HG03571 (cell line): ENCODE data around the gene BMP8B.
"Not testable (repeated sequence)": the region's sequence is repeated elsewhere in the genome, so short reads cannot be mapped to it uniquely, and the experiment has no call there.

Experiments used
- ATAC-seq: cut with Tn5 transposase; IDR thresholded peaks from one replicate; pipeline ENCODE4 v1.9.1; 2021; ENCODE audit not compliant: unreplicated experiment

BMP8B gene, protein sequence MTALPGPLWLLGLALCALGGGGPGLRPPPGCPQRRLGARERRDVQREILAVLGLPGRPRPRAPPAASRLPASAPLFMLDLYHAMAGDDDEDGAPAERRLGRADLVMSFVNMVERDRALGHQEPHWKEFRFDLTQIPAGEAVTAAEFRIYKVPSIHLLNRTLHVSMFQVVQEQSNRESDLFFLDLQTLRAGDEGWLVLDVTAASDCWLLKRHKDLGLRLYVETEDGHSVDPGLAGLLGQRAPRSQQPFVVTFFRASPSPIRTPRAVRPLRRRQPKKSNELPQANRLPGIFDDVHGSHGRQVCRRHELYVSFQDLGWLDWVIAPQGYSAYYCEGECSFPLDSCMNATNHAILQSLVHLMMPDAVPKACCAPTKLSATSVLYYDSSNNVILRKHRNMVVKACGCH

DNA sequence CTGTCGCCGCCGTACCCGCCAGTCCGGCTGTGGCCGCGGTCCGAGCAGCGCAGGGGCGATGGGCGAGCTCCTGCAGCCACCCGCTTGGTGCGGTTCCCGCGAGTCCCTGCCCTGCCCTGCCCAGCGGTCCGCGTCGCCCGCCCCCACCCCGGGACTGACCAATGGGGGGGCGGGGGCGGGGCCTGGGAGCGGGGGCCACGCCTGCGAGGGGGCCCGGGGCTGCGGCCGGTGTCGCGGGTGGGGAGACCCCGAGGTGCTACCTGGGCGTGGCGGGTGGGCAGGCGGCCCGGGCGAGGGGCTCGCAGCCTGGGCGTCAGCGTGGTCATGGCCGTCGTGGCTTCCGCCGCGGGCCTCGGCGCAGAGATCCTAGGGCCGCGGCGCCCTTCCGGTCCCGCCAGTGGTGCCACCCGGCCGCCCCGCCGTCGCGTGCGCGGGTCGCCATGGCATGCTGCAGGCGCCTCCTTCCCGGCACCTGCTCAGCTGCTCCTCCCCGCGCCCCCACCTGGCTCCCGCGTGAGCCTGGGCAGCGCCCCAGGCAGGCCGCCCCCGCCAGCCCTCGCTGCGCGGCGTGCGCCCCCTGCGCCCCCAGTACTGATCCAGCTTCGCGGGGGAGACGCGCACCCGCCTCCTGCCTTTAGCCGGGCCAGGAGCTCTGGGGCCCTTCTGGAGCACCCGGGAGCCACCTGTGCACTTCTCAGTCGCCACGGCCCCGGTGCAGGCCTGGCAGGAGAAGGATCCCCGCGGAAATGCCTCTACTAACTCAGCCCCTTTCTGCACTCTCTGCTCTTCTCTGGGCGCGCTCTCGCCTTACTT lies at the start of gene BMP8B:
BMP8B (minus strand) TSS at position 108 of the 813 bp plus-strand sequence. CDS start 380 bp downstream, outside the sequence.
- no peak for ATAC-seq

DNA sequence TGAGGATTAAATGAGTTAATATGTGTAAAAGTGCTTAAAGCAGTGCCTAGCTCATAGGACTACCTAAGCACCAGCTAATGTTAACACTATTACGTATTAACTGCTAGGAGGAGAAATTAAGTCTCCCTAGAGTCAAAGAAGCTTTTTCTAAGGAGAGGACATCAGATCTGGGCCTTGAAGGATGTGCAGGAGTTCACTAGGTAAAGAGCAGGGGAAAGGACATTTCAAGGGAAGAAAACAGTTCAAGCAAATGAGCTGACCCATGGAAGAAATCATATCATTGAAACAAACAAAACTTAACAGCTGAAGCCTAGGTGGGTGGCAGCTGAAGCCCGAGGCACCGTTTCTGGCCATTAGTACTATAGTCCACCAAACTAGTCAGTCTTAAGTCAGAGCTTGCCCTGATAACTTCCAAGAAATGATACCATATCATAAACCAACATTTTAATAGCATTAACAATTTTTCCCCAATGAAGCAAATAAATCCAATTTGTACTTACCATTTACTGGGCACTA lies 48.0 kb upstream of the BMP8B start:
- no peak for ATAC-seq

- ATAC-seq = no peak
These were observed 47.4 kb upstream of the BMP8B start for GRCh38 chr1:39835935-39836594.

GRCh38 chr1:39835110-39835509 lies 46.4 kb upstream of the BMP8B start:
- no peak for ATAC-seq

- no peak for ATAC-seq
These were observed 45.1 kb upstream of the BMP8B start for GRCh38 chr1:39833621-39834385.

- no peak for ATAC-seq
These were observed 44.5 kb upstream of the BMP8B start for GRCh38 chr1:39833121-39833520.

- ATAC-seq = no peak
These were observed 43.6 kb upstream of the BMP8B start for GRCh38 chr1:39832294-39832693.

- no peak for ATAC-seq
These were observed 41.3 kb upstream of the BMP8B start for GRCh38 chr1:39829791-39830533.

GRCh38 chr1:39828734-39829133 lies 40.1 kb upstream of the BMP8B start:
- ATAC-seq = no peak

- ATAC-seq = not testable (repeated sequence)
These were observed 39.6 kb upstream of the BMP8B start for GRCh38 chr1:39828255-39828654.

DNA sequence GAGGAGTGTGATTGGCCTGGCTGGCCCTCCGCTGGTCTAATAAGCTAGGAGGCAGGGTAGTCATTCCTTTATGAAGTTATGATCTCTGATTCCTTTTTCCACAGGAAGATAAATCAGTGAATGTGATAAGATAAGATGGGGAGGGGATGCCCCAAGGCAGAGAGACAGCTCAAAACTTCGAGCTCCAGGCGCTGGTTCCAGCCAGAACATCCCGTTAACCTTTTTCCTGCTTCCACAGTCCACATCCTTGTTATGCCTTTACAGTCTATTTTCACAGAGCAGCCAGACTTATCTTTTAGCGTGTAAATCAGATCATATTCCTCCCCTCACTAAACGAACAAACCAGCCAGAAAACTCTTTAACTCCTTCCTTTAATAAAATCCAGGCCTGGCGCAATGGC lies 38.5 kb upstream of the BMP8B start:
- ATAC-seq = no peak

GRCh38 chr1:39826583-39826982 lies 37.9 kb upstream of the BMP8B start:
- no peak for ATAC-seq

DNA sequence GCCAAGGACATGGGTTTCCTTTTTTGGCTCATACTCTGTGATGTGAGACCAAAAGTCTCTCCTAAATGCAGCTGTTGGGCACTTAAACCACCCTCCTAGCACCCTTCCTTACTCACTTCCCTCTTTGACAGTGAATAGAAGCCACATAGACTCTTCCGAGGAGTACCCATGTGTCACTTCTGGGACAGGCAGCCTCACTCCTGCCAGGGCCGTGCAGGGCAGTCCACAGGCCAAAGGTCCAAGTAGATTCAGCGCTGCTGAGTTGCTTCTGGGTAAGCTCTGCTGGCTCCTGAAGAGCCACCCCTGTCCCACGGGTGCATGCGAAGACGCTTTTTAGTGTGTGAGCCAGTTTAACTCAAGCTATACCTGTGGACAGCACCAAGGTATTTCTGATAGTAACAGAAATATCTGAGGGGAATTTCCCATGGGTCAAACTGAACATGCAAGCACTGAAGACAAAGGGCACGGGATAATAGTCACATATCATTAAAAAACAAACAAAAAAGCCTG lies 36.8 kb upstream of the BMP8B start:
- no peak for ATAC-seq

GRCh38 chr1:39823450-39823849 lies 34.8 kb upstream of the BMP8B start:
- ATAC-seq = not testable (repeated sequence)

DNA sequence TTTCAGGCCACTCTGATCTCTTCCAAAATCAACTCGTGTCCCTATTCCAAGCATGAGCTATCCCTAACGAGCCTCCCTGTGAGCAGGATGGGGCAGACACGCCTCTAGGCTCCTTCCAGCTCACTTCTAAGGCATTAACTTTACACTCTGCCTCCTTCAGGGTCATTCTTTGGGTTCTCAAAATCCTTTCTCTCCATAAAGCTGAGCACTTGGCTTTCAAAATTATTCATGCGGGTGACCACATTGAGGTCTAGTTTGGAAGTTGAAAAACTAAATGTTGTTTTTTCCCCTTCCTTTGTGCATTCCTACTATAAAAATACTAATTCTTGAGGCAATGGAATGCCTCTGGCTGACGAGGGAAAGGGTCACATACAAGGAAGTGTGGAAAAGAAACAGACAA lies 33.5 kb upstream of the BMP8B start:
- no peak for ATAC-seq

DNA sequence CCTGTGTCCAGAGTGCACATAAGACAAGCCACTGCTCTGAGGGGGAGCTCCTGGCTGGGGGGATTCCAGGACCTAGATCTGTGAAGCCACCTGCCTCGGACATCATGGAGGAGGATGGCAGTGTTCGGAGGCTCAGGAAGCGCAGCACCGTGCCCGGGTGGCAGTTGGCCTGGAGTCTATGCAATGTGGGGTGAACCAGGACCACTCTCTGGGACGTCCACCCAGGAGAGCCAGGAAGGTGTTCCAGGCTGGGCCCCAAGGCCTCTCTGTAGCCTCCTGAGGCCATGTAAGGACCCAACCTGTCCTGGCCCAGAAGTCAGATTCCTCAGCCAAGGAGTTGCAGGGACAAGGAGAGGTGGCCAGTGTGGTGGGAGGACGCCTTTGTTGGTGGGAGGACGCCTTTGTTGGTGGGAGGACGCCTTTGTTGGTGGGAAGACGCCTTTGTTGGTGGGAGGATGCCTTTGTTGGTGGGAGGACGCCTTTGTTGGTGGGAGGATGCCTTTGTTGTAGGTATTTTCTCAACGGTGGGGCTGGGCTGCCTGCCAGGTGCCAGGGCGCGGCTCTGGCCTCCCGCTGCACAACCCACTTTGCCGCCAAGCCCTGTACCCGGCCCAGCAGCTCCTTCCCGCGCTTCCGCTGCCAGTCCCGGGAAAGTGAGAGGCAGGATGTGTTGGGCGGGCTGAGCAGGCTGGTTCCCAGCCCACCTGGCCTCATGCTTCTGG lies 30.6 kb upstream of the BMP8B start:
- ATAC-seq = no peak

DNA sequence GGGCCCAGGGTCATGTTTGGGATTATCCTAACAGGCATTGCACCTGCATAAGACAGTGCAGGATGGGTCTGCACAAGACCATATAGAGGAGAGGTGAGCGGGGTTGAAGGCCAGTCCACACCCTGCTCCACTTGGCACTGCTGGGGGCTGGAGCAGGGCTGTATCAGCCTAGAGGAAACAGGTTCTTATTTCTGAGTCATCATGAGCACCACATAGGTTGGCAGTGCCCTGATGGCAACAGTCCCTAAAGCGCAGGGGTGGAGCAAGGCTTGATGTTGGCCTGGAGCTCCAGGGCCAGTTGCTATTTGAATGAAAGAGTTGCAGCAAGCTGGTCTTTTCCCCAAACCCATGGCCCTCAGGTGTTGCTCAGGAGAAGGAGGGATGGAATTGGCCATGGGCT lies 29.8 kb upstream of the BMP8B start:
- ATAC-seq = no peak

DNA sequence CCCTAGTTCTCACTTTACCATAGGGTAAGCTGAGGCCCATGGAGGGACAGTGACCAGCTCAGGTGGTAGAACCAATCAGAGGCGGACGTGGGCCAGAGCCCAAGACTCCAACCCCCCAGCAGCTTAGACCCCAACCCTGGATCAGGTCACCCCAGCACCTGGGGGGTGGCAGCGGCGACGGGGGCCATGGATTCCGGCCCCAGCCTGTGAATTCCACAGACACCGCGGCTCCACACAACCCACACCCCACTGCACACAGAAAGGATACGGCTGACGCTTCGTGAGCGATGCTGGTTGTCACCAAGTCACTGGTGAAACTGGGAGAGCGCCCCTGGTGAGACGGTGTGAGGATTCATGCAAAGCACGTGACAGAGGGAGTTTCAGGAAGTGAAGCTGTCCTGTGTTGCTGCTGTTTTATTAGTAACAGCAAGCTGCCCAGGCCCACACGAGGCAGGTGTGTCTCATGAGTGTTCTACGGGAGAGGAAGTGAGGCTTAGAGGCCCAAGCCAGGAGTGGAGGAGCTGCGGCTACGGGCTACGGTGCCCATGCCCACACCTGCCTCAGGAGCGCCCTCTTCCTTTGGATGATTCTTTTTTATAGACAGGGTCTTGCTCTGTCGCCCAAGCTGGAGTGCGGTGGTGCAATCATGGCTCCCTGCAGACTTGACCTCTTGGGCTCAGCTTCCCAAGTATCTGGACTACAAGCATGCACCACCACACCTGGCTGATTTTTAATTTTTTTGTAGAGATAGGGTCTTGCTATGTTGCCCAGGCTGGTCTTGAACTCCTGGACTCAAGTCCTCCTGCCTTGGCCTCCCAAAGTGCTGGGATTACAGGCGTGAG lies 28.6 kb upstream of the BMP8B start:
- peak; percentile 92 for ATAC-seq
